ENCODE data around the gene SMIM35.
"Not testable (repeated sequence)": the region's sequence is repeated elsewhere in the genome, so short reads cannot be mapped to it uniquely, and the experiment has no call there.

The SMIM35 gene

DNA sequence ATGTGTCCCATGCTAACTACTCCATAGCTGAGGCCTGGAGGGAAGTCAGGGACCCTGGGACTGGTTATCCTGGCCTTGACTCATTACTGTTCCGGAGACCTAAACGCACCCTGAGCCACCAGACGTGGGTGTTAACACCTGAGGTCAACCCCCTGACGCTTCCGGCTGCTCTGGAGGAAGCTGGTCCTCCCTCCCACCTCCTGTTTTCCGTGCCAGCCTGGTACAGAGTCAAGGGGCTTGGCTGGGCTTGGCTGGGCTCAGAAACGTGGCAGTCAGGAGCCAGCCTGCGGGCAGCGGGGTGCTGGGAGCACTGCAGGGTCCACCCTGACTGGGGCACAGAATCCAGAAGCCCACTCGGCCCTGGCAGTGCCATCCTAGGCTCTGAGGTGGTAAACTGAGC, 7.3 kb downstream of the SMIM35 start:
- DNase-seq: no peak

- no peak for DNase-seq
These were observed 7.8 kb downstream of the SMIM35 start for GRCh38 chr11:118078911-118079411.

- DNase-seq: no peak
These were observed 9.9 kb downstream of the SMIM35 start, which contains the start of gene TMPRSS4 for GRCh38 chr11:118076754-118077281. Gene TMPRSS4 (plus strand): TSS chr11:118077078. CDS start chr11:118077303, 225 bp downstream.

- DNase-seq: no peak
These were observed 12.0 kb downstream of the SMIM35 start for GRCh38 chr11:118074785-118075184.

DNA sequence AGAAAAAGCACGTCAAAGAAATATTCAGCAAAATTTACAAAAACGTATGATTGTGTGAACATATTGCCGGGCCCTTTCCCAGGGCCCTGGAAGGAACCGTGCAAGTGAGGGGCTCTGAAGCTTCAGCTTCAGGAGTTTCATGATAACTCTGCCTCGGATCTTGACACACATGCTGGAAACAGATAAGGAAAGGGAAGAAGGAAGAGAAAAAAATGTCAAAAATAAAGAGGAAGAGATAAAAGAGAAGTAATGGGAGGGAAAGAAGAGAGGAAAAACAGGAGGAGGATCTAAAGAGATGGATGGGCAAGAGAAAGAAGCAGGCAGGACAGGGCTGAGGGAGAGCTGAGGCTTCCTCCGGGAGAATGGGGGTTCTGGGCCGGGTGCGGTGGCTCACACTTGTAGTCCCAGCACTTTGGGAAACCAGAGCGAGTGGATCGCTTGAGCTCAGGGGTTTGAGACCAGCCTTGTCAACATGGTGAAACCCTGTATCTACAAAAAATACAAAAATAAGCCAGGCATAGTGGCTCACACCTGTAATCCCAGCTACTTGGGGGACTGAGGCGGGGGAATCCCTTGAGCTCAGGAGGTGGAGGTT, 12.6 kb downstream of the SMIM35 start:
- DNase-seq: no peak

- no peak for DNase-seq
These were observed 13.2 kb downstream of the SMIM35 start for GRCh38 chr11:118073554-118073953.

DNA sequence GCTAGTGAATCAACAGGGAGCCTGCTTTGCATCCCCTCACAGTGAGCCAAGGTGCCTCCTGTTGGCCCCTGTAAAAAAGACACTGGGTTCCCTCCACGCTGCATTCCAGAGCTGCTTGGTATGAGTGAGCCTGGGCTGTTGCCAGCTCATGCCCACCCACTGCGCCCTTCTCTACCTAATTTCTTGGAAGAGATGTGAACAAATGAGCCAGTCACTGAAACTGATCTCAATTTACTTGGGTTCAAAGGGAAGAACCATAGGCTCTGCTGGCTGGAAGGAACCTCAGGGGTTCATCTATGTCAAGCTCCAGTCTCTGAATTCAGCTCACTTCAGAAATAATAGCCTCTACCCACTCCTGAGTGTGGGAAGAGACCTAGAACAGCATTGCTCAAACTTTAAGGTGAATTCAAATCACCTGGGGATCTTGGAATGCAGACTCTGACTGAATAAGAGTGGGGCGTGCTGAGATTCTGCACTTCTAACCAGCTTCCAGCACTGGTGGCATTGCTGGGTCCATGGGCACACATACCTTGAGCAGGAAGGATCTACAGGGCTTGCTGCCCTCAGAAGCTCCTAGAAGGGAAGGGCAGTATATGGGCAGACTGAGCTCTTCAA, 15.2 kb downstream of the SMIM35 start:
- DNase-seq: no peak

DNA sequence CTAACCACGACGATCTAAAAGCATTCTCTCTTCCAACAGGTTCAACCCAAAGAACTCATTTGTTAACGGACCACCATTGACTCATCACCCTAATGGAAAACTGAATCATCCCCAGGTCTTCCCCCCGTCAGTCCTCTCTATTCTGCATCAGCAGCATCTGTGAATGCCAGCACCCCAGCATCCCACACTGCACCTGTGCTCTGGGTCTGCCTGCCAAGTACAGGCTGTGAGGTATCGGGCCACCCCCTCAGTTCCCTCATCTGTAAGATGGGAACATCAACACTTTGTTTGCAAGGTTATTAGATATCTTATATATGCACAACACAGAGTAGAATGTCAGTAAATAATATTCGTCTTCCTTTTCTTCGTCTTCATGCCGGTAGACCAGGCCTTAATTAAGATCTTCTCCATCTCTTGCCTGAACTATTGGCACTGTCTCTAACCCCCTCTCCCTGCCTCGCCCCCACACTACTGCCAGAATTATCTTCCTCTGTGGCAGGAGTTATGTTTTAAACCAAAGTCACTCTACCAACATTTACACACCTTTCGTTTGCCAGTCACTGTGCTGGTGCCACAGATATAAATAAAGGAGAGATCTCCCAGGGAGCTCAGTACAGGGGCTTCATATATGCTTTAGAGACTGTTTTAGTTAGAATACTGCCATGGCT, 17.7 kb downstream of the SMIM35 start:
- no peak for DNase-seq

DNA sequence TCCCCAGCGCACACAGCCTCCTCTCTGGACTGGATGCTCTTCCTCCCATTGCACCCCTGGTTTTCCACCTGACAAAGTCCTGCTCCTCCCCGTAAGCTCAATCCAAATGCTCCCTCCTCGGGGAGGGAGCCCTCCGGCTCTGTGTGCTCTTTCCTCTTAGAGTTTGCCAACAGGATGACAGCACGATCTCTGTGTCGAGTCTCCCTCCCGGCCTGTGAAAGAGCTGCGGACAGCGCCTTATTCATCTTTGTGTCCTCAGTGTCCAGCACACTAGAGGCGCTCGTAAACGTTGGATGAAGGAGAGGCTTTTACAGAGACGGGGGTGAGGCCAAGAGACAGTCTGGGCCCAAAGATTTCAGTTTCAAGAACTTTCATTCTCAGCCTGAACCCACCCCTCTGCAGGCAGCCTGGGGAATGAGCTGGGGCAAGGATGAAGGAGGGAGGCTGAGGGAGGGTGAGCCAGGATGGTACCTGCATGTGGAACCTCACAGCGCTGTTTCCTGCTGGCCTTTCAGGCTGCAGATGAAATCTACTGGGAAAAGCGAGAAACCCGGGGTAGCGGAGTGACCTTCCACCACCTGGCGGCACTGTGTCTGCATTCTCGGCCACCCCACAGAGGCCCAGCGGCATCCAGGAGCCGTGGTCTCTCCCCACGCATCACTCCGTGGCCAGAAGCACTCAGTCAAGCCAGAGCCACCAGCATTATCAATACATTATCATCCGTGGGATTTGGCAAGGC, 18.4 kb downstream of the SMIM35 start:
- DNase-seq: no peak

GRCh38 chr11:118067006-118067405, 19.8 kb downstream of the SMIM35 start:
- DNase-seq: no peak

DNA sequence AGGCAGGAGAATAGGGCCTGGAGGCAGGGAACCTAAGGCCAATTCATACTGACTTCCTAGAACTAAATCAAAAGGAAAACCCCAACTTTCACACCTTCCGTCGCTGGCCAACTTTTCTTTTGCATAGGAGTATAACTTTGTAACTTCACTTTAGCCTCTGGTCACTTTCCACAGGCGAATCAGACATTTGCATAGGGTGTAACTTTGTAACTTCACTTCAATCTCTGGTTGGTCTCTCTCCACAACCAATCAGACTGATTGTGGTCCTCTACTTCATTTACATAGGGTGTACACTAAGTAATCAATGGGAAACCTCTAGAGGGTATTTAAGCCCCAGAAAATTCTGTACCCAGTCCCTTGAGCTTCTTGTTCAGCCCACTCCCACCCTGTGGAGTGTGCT, 21.4 kb downstream of the SMIM35 start:
- no peak for DNase-seq

GRCh38 chr11:118064956-118065355, 21.8 kb downstream of the SMIM35 start:
- DNase-seq: no peak

DNA sequence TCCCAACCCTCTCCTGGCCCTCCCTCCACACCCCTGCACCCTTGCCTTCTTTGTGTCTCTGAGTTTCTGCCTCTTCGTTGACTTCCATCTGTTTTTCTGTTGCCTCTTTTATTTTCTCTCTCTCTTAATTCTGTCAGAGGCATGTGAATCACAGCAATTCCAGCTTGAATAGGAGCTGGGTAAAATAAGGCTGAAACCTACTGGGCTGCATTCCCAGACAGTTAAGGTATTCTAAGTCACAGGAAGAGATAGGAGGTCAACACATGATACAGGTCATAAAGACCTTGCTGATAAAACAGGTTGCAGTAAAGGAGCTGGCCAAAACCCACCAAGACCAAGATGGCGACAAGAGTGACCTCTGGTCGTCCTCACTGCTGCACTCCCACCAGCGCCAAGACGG, 24.1 kb downstream of the SMIM35 start:
- not testable (repeated sequence) for DNase-seq

DNA sequence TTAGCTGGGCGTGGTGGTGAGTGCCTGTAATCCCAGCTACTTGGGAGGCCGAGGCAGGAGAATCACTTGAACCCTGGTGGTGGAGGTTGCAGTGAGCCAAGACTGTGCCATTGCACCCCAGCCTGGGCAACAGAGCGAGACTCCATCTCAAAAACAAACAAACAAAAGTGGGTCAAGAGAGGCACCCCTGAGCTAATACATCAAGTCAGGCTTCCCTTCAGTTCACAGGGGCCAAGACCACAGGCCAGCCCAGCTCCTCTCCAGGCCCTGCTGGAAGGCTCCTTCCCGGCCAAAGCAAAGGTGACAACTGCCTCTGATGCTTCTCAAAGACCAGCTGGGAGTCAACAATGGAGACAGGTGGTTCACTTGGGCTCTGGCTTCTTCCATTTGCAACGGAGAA, 24.6 kb downstream of the SMIM35 start:
- not testable (repeated sequence) for DNase-seq

- no peak for DNase-seq
These were observed 25.1 kb downstream of the SMIM35 start for GRCh38 chr11:118061586-118062125.

DNA sequence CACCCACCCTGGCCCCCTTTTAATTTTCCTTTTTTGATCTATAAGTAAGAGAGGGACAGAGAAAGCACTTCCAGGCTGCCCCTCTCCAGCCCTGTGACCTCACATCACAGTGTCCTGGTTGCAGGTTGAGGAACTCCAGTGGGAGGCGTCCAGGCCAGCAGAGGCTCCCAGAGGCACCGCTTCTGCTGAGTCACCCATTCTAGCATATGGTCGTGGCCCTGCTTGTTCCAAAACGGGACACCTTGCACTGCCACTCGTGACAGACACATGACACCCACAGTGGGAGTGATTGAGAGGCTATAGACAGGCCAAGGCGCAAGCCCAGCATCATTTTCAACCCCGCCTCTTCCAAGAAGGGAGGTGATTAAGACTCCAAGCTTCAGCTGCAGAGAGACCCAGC, 25.9 kb downstream of the SMIM35 start:
- DNase-seq: no peak

- DNase-seq: no peak
These were observed 26.6 kb downstream of the SMIM35 start for GRCh38 chr11:118060081-118060661.

- no peak for DNase-seq
These were observed 27.4 kb downstream of the SMIM35 start for GRCh38 chr11:118059246-118059940.

- no peak for DNase-seq
These were observed 28.2 kb downstream of the SMIM35 start for GRCh38 chr11:118058311-118059245.

DNA sequence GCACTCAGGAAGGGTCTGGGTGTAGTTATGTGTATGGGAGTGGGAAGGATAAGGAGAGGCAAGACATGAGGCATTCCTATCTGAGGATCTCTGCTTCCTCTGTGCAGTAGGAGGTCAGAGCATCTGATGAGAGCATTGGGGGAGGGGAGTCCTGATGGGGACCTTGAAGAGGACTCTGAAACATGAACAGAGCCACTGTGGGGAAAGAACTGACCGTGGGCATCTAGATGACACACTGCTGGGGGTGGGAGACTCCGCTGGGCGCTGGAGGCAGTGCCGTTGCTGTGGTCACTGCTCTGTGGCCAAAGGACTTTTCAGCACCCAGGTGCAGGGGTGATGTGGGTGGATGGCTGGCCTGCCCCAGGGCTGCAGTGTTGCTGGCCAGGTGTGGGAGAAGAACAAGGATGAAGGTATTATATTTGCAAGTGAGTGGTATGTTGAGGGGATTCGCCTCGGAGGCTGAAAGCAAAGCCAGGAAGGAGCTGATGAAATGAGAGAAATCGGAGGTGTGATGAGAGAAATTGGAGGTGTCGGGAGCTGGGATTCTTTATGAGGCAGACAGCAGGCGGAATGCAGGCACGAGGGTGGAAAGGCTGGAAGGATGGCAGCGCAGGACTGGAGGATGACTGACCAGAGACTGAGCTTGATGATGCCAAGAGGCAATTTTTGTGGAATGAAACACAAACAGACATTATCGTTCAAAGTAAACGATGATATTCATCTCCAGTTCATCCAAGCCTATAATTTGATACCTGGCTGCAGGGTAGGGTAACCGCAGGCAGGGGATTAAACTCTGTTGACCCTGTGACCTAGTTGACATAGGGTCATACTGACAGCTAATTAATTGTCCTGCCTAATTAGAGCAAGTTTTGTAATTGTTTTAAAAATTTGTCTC, 29.3 kb downstream of the SMIM35 start:
- no peak for DNase-seq

Data from GDM1 (cell line).